Thoracic aorta (tissue), 2 donors: Measurements from ENCODE around the gene UTP20. TPM values are rescaled to one million over a fixed set of nuclear protein-coding genes. Genes with fewer than 3 reads are reported as not detected.

ENCODE experiments used
- ATAC-seq: fragments of 150-250 bp; one replicate; pipeline ENCODE4 v1.8.0; 2017; ENCODE audit warnings: low read depth; ENCODE audit not compliant: insufficient number of reproducible peaks, low FRiP score
- DNase-seq: peaks from one replicate; pipeline ENCODE4 v3.0.0-alpha.2; 2020; ENCODE audit warnings: low spot score
- H3K27ac ChIP-seq, 2 donors: fragments of 200-600 bp; sonication (generic); 1 replicate in 1 of 2; 2 replicates in 1 of 2; pipeline ENCODE4 v1.5.1; 2016; ENCODE audit warnings: mild to moderate bottlenecking in 2 of 2, moderate library complexity in 2 of 2
- H3K27me3 ChIP-seq: fragments of 200-600 bp; sonication (generic); replicated peaks from 2 replicates; pipeline ENCODE4 v1.6.0; 2016; ENCODE audit warnings: mild to moderate bottlenecking; ENCODE audit not compliant: insufficient read depth
- H3K36me3 ChIP-seq: fragments of 200-600 bp; sonication (generic); one replicate; pipeline ENCODE4 v1.5.1; 2016
- H3K4me1 ChIP-seq, 2 donors: fragments of 200-600 bp; sonication (generic); 1 replicate in 1 of 2; 2 replicates in 1 of 2; pipeline versions ENCODE4 v1.5.1 to v1.6.0; 2016; ENCODE audit warnings: low read depth in 2 of 2, mild to moderate bottlenecking in 1 of 2; ENCODE audit not compliant: control insufficient read depth in 1 of 2
- H3K4me3 ChIP-seq: fragments of 200-600 bp; sonication (generic); 2 replicates; pipeline ENCODE4 v1.5.1; 2016; ENCODE audit warnings: mild to moderate bottlenecking
- H3K9me3 ChIP-seq: fragments of 200-600 bp; sonication (generic); 2 replicates; pipeline ENCODE4 v1.5.1; 2016
- CTCF ChIP-seq: fragments of 200-600 bp; sonication (generic); IDR thresholded peaks from one replicate; pipeline ENCODE4 v1.5.1; 2019; ENCODE audit warnings: antibody characterized with exemption
- total RNA-seq, 2 donors: library from RNA; depleted of rRNA; stranded (reverse); fragments of >200 nt; gene quantifications; one replicate each; pipeline versions ENCODE4 v1.1.0 to v1.2.3, GENCODE V29; 2016

The UTP20 gene
- total RNA-seq, 2 donors from 2014 or later: 5.8 to 17.9 TPM

- H3K27ac ChIP-seq: no peak overlapping the region
- no peaks in the 10 kb centered on the region for H3K27me3 ChIP-seq
- DNase-seq (no peak), ATAC-seq (no peak)
- no peaks in the 10 kb centered on the region for H3K4me1 ChIP-seq
- H3K36me3 ChIP-seq: no peaks in the 10 kb centered on the region
- H3K4me3 ChIP-seq: no peak overlapping the region
- TF ChIP-seq CTCF: no peak
- H3K9me3 ChIP-seq: no peaks in the 10 kb centered on the region
These were observed 150.6 kb downstream of the UTP20 start for GRCh38 chr12:101430456-101430855.

- Histone ChIP-seq H3K4me1 (no peaks in the 10 kb centered on the region), H3K9me3 (no peaks in the 10 kb centered on the region), H3K27me3 (no peaks in the 10 kb centered on the region), H3K27ac (no peak overlapping the region), H3K36me3 (no peaks in the 10 kb centered on the region), H3K4me3 (no peak overlapping the region)
- no peak for TF ChIP-seq CTCF
- ATAC-seq (no peak), DNase-seq (no peak)
These were observed 156.2 kb downstream of the UTP20 start for GRCh38 chr12:101436136-101436535.

Other genes with a start within 250 kb of the UTP20 start
- gene SLC5A8, start 69.9 kb upstream of the UTP20 start, total RNA-seq: not detected
- gene ARL1, start 127.7 kb downstream of the UTP20 start, total RNA-seq: 10 to 100 TPM; 56.1 to 58.5 TPM
- gene SPIC, start 195.2 kb downstream of the UTP20 start, total RNA-seq: not detected